A549 treated with DMSO at 1 μM for 4 hours (cell line): ENCODE data around the gene MS4A13. TPM values are rescaled to one million over a fixed set of nuclear protein-coding genes. Genes with fewer than 3 reads are reported as not detected.

Experiments
- total RNA-seq: library from RNA; stranded (reverse); fragments of 200-300 nt; extraction: Qiagen RNA extraction; gene quantifications from 5 replicates; pipeline ENCODE4 v1.2.3, GENCODE V29; 2022; ENCODE audit warnings: low read depth

Gene MS4A13, protein sequence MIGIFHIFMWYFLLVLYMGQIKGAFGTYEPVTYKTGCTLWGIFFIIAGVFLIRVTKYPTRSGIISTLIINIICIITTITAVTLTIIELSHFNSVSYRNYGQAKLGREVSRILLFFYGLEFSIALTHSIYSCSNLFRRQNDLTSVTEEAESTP
- total RNA-seq = not detected in 5 replicates

DNA sequence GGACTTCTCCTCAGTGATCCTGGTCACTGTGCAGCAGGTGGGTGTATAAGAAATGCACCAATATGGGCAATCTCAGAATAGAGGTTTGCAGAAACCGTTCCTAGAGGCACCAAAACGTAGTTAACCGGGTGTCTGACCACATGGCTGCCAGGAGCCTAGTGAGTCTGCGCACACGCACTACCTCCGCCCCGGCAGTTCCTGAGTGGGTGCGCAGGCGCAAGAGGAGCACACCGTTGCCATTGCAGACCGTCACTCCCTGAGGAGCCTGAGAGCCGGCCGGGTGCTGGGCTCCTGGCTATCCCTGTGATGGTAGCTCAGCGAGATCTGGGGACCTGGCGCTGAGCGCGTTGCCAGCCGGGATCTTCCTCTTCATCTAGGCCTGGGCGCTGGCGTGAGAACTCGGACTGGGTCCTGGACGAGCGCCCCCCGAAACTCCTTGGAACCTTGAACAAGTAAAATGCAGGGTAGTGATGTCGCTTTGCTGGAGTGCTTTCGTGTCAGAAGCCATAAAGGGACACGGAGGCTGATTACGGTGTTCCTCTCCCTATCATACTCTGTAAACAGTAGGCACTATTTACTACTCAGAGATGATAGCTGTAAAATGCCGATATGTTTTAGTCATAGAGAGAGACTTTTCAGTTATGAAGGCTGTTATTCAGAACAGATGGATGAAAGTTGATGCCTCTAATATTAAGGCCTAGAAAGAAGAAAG lies at the start of gene MS4A13:
TSS of gene MS4A13 (plus strand) at position 249 of the 712 bp plus-strand sequence. CDS start 2,692 bp downstream, outside the sequence.

DNA sequence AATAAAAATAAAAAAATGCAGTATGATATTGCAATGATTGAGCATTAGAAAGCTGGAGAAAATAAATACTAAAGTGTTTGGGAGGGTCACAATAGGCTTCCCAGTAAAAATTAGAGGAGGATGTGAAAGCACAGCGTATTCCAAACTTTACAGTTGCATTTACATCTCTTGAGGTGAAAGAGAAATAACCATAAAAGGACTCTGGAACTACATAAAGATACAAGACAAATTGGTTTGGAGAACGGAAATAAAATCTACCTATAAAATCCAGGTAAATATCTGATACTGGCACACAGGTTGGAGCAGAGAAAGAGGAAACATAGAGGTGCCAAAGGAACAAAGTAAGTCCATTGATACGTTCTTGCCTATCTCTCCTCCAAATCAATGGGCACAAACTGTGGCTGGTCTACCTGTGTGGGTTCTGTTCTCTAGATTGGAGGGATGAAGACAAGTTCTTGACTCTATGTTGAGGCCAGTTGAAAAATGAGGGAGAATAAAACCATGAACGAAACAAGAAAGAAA lies 22.6 kb upstream of the MS4A13 start, which contains the start of gene MS4A12:
TSS of gene MS4A12 (plus strand) at position 291 of the 522 bp plus-strand sequence. CDS start 4,541 bp downstream, outside the sequence.

Other genes starting within 250 kb of the MS4A13 start
- not detected in 5 replicates for gene MS4A4A, start 234.7 kb upstream of the MS4A13 start, total RNA-seq
- gene MS4A6E, start 188.1 kb upstream of the MS4A13 start, total RNA-seq = not detected in 5 replicates
- not detected in 5 replicates for gene MS4A7, start 136.9 kb upstream of the MS4A13 start, total RNA-seq
- gene MS4A14, start 118.9 kb upstream of the MS4A13 start, total RNA-seq = not detected in 5 replicates
- gene MS4A5, start 85.8 kb upstream of the MS4A13 start, total RNA-seq = not detected in 5 replicates
- gene MS4A1, start 59.5 kb upstream of the MS4A13 start, total RNA-seq = not detected in 5 replicates
- gene MS4A12, start 22.6 kb upstream of the MS4A13 start, total RNA-seq = not detected in 5 replicates
- not detected in 5 replicates for gene MS4A8, start 184.2 kb downstream of the MS4A13 start, total RNA-seq
- not detected in 5 replicates for gene MS4A18, start 209.3 kb downstream of the MS4A13 start, total RNA-seq
- not detected in 5 replicates for gene MS4A15, start 241.5 kb downstream of the MS4A13 start, total RNA-seq